Measurements from ENCODE around the gene GPRIN3. TPM values are rescaled to one million over a fixed set of nuclear protein-coding genes. Genes with fewer than 3 reads are reported as not detected.

The GPRIN3 gene
- total and polyA plus RNA-seq, 2 of the 13 experiments (the other 11 are each of a cell fraction or from before 2014, with no cell fraction given): not detected

DNA sequence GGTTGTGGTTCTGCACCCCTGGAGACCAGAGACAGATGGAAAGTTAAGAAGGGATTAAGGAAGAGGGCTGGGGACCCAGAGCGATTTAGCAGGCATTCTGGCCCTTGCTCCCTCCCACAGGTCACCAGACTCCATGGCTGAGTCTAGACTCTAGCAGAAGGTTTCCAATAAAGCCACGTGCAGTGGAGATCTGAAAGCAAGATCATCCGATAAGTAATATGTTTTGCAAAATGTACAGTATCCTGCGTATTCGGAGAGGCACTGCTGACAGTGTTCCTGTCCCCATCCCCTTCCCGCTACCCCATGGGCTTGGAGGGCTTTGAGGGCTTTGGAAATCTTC lies 531 bp upstream of the GPRIN3 start:
- Histone ChIP-seq H4K20me1 (ENCODE audit: insufficient read depth, low read length) (no peaks in the 10 kb centered on the region), H3K27ac (ENCODE audit: extremely low read length, insufficient read depth, low read length) (no peak overlapping the region), H3K9ac (ENCODE audit: insufficient read depth, low read depth, low read length) (no peak overlapping the region), H3K79me2 (ENCODE audit: insufficient read depth, low read length) (no peaks in the 10 kb centered on the region), H3K36me3 (replicated peaks in 1 of 2; ENCODE audit: control insufficient read depth in 1 of 2, insufficient read depth in 2 of 2, low read length in 2 of 2) (no peaks in the 10 kb centered on the region), H3K9me3 (ENCODE audit: low read length) (no peaks in the 10 kb centered on the region), H3K27me3 (ENCODE audit: control insufficient read depth in 1 of 2, insufficient read depth in 2 of 2, low read length in 2 of 2) (peaks cover 0 to 23% of the 10 kb centered on the region in 2 experiments; a peak in 3 of 5 replicates), H3K4me3 (replicated peaks in 1 of 3; ENCODE audit: insufficient read depth in 1 of 3, low read depth in 2 of 3, low read length in 3 of 3) (no peak overlapping the region), H3K4me2 (ENCODE audit: low read depth, low read length) (no peak overlapping the region), H2AFZ (ENCODE audit: low read length) (no peak overlapping the region), H3K4me1 (ENCODE audit: insufficient read depth, low read length) (no peaks in the 10 kb centered on the region)
- ChIA-PET POLR2A (no interaction called here), CTCF (ENCODE audit: low intra/inter-chr PET ratio, low total read pairs) (no interaction called here)
- in situ Hi-C loops (cut with HindIII; ENCODE audit: extremely low pct_ligation_motif_present, low pct_unique_long_range_greater_than_20kb) (no loop called here), intact Hi-C loops (cut with micrococcal nuclease; ENCODE audit: unreplicated experiment) (no loop called here)
- FAIRE-seq (no peak), DNase-seq (ENCODE audit: low spot score) (no peak), ATAC-seq (no peak; the same call in 1 of the 3 replicates)
- TF ChIP-seq ZNF737 (CRISPR knock-in tag; IDR thresholded peaks at IDR 0.05; ENCODE audit: borderline replicate concordance) (no peak), CREB1 (IDR thresholded peaks at IDR 0.05) (no peak), CREB1 (CRISPR knock-in tag; IDR thresholded peaks at IDR 0.05) (no peak), ZNF839 (CRISPR knock-in tag; IDR thresholded peaks at IDR 0.05; ENCODE audit: borderline replicate concordance) (no peak), ZNF570 (CRISPR knock-in tag; IDR thresholded peaks at IDR 0.05; ENCODE audit: borderline replicate concordance) (no peak), ZIK1 (CRISPR knock-in tag; IDR thresholded peaks at IDR 0.05; ENCODE audit: borderline replicate concordance, low read depth) (no peak), ZNF30 (CRISPR knock-in tag; IDR thresholded peaks at IDR 0.05) (no peak), DPF2 (CRISPR knock-in tag; IDR thresholded peaks at IDR 0.05; ENCODE audit: borderline replicate concordance, low read depth) (no peak)
- TF ChIP-seq, protein P1, sequence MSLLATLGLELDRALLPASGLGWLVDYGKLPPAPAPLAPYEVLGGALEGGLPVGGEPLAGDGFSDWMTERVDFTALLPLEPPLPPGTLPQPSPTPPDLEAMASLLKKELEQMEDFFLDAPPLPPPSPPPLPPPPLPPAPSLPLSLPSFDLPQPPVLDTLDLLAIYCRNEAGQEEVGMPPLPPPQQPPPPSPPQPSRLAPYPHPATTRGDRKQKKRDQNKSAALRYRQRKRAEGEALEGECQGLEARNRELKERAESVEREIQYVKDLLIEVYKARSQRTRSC (CRISPR knock-in tag; IDR thresholded peaks at IDR 0.05; ENCODE audit: low read depth): no peak
- TF ChIP-seq, protein P2, sequence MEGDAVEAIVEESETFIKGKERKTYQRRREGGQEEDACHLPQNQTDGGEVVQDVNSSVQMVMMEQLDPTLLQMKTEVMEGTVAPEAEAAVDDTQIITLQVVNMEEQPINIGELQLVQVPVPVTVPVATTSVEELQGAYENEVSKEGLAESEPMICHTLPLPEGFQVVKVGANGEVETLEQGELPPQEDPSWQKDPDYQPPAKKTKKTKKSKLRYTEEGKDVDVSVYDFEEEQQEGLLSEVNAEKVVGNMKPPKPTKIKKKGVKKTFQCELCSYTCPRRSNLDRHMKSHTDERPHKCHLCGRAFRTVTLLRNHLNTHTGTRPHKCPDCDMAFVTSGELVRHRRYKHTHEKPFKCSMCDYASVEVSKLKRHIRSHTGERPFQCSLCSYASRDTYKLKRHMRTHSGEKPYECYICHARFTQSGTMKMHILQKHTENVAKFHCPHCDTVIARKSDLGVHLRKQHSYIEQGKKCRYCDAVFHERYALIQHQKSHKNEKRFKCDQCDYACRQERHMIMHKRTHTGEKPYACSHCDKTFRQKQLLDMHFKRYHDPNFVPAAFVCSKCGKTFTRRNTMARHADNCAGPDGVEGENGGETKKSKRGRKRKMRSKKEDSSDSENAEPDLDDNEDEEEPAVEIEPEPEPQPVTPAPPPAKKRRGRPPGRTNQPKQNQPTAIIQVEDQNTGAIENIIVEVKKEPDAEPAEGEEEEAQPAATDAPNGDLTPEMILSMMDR (CRISPR knock-in tag; IDR thresholded peaks at IDR 0.05): no peak
- WGBS (ENCODE audit: low lambda C conversion rate): 53% methylated on average over 6 of the region's 6 CpGs
- BruUV-seq (replicated peaks): no TSS peak

Measured in HepG2 (cell line).